Liver (tissue), 9 donors: ENCODE measurements around the gene ST6GALNAC3. TPM values are rescaled to one million over a fixed set of nuclear protein-coding genes. Genes with fewer than 3 reads are reported as not detected.

ENCODE experiments used
- DNase-seq: peaks from one replicate; pipeline ENCODE4 v3.0.0-alpha.2; 2017; ENCODE audit warnings: low spot score
- H3K27ac ChIP-seq, 2 donors: one replicate each; pipeline ENCODE4 v1.7.0; 2013; ENCODE audit warnings: inconsistent platforms in 2 of 2, low read length in 2 of 2, control low read depth in 1 of 2, low read depth in 1 of 2, mild to moderate bottlenecking in 1 of 2
- H3K27me3 ChIP-seq, 4 donors: one replicate each; pipeline versions ENCODE4 v1.6.1 to v1.7.0; 2013; ENCODE audit warnings: low read length in 3 of 4, inconsistent platforms in 1 of 4, mild to moderate bottlenecking in 1 of 4, moderate library complexity in 1 of 4; ENCODE audit not compliant: control insufficient read depth in 4 of 4, insufficient read depth in 4 of 4
- H3K36me3 ChIP-seq, 4 donors: one replicate each; pipeline versions ENCODE4 v1.6.1 to v1.7.0; 2013; ENCODE audit warnings: low read length in 3 of 4, mild to moderate bottlenecking in 3 of 4, low read depth in 1 of 4, moderate library complexity in 1 of 4; ENCODE audit not compliant: control insufficient read depth in 4 of 4, insufficient read depth in 3 of 4
- H3K4me1 ChIP-seq, 4 donors: one replicate each; pipeline versions ENCODE4 v1.6.1 to v1.7.0; 2013; ENCODE audit warnings: low read length in 3 of 4, mild to moderate bottlenecking in 3 of 4, moderate library complexity in 1 of 4; ENCODE audit not compliant: control insufficient read depth in 4 of 4, insufficient read depth in 4 of 4
- H3K4me3 ChIP-seq, 3 donors: one replicate each; pipeline versions ENCODE4 v1.6.1 to v1.7.0; 2013; ENCODE audit warnings: low read length in 3 of 3, control low read depth in 1 of 3, low read depth in 1 of 3, mild to moderate bottlenecking in 1 of 3
- H3K9ac ChIP-seq, 2 donors: one replicate each; pipeline ENCODE4 v1.7.0; 2013; ENCODE audit warnings: low read length in 2 of 2, mild to moderate bottlenecking in 2 of 2, moderate library complexity in 2 of 2, control low read depth in 1 of 2, low read depth in 1 of 2
- H3K9me3 ChIP-seq, 4 donors: one replicate each; pipeline versions ENCODE4 v1.6.1 to v1.7.0; 2013; ENCODE audit warnings: low read length in 3 of 4; ENCODE audit not compliant: control insufficient read depth in 4 of 4
- ATF3 ChIP-seq: IDR thresholded peaks from 2 replicates; pipeline ENCODE4 v1.6.1; 2016; ENCODE audit warnings: antibody characterized with exemption
- CTCF ChIP-seq: fragments of 150-350 bp; IDR thresholded peaks from 2 replicates; pipeline ENCODE4 v1.5.1; 2017; ENCODE audit warnings: improper control_type of control experiment, low read depth, low read length; ENCODE audit not compliant: missing input control
- EGR1 ChIP-seq, 2 donors: IDR thresholded peaks; 2 replicates each; pipeline ENCODE4 v1.6.1; 2016 to 2018; ENCODE audit warnings: antibody characterized with exemption in 2 of 2, low read depth in 2 of 2
- FOXA1 ChIP-seq: IDR thresholded peaks from 2 replicates; pipeline ENCODE4 v1.6.1; 2016; ENCODE audit warnings: antibody characterized with exemption
- FOXA2 ChIP-seq: IDR thresholded peaks from 2 replicates; pipeline ENCODE4 v1.6.1; 2016; ENCODE audit warnings: antibody characterized with exemption
- GABPA ChIP-seq, 2 donors: IDR thresholded peaks in 1 of 2; conservative IDR thresholded peaks in 1 of 2; 2 replicates each; pipeline ENCODE4 v1.6.1; 2016; ENCODE audit warnings: antibody characterized with exemption in 2 of 2, mild to moderate bottlenecking in 1 of 2, moderate library complexity in 1 of 2
- HNF4A ChIP-seq, 2 donors: conservative IDR thresholded peaks; 2 replicates each; pipeline ENCODE4 v1.6.1; 2016; ENCODE audit warnings: antibody characterized with exemption in 2 of 2, mild to moderate bottlenecking in 2 of 2
- HNF4G ChIP-seq: IDR thresholded peaks from 2 replicates; pipeline ENCODE4 v1.6.1; 2016; ENCODE audit warnings: antibody characterized with exemption
- JUND ChIP-seq, 2 donors: IDR thresholded peaks; 2 replicates each; pipeline ENCODE4 v1.6.1; 2016; ENCODE audit warnings: antibody characterized with exemption in 2 of 2
- NR2F2 ChIP-seq: IDR thresholded peaks from 2 replicates; pipeline ENCODE4 v1.6.1; 2016; ENCODE audit warnings: antibody characterized with exemption
- RAD21 ChIP-seq, 2 donors: IDR thresholded peaks; 2 replicates each; pipeline ENCODE4 v1.6.1; 2016; ENCODE audit warnings: antibody characterized with exemption in 2 of 2, mild to moderate bottlenecking in 2 of 2
- REST ChIP-seq: IDR thresholded peaks from 2 replicates; pipeline ENCODE4 v1.6.1; 2016; ENCODE audit warnings: antibody characterized with exemption, mild to moderate bottlenecking
- RXRA ChIP-seq, 2 donors: IDR thresholded peaks; 2 replicates each; pipeline ENCODE4 v1.6.1; 2017 to 2018; ENCODE audit warnings: antibody characterized with exemption in 2 of 2, mild to moderate bottlenecking in 1 of 2
- SP1 ChIP-seq: IDR thresholded peaks from 2 replicates; pipeline ENCODE4 v1.6.1; 2018; ENCODE audit warnings: antibody characterized with exemption, mild to moderate bottlenecking
- TAF1 ChIP-seq: conservative IDR thresholded peaks from 2 replicates; pipeline ENCODE4 v1.6.1; 2016; ENCODE audit warnings: antibody characterized with exemption, mild to moderate bottlenecking
- YY1 ChIP-seq: IDR thresholded peaks from 2 replicates; pipeline ENCODE4 v1.6.1; 2016; ENCODE audit warnings: antibody characterized with exemption, mild to moderate bottlenecking
- polyA plus RNA-seq, 2 donors: library from polyadenylated mRNA; stranded (reverse) in 1 of 2; unstranded in 1 of 2; fragments of 200-250 nt in 1 of 2; fragments of >200 nt in 1 of 2; fragmentation: Nextera tagmentation in 1 of 2; extraction: Ambion mirVana in 1 of 2; gene quantifications; one replicate each; pipeline versions ENCODE4 v1.2.1 to v1.2.3, GENCODE V29; 2013 to 2015
- total RNA-seq, 2 donors: library from RNA; depleted of rRNA; stranded (reverse); fragments of >200 nt; gene quantifications; one replicate each; pipeline ENCODE4 v1.2.3, GENCODE V29; 2014
- TF ChIP-seq, protein P1 (sequence below): IDR thresholded peaks from 2 replicates; pipeline ENCODE4 v1.6.1; 2016; ENCODE audit warnings: antibody characterized with exemption
- TF ChIP-seq, protein P2 (sequence below): IDR thresholded peaks from 2 replicates; pipeline ENCODE4 v1.6.1; 2016; ENCODE audit warnings: antibody characterized with exemption
- donor health status: healthy.
- donor health status: healthy.
- donor health status: healthy.
- donor health status: healthy.
- donor health status: healthy.

ST6GALNAC3 gene
- total and polyA plus RNA-seq, 4 donors: 1.2 to 5.0 (median 3.2) TPM

DNA sequence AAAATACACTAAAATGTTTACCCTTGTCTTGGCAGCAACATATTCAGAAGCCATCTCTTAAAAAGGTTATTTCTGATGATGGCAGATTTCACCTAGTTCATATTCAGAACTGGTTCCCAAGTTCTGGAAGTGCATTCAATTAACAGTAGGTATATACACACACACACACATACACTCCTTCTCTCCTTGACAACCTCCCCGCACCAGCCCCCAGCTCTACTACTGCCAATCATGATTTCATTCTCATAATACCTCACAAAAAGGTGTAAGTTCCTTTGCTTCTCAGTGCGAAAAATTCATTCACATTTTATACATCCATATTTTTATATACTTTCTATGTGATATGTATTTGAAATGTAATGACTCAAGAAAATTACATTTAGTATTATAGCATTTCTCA lies 564.6 kb downstream of the ST6GALNAC3 start (continued):
- no peak for TF ChIP-seq ATF3
- no peak for TF ChIP-seq CTCF
- TF ChIP-seq FOXA2: no peak
- no peak for TF ChIP-seq GABPA (IDR thresholded peaks at IDR 0.05 in 1 of 2, conservative IDR thresholded peaks at IDR 0.05 in 1 of 2)
- TF ChIP-seq EGR1 (IDR thresholded peaks at IDR 0.05; ENCODE audit: low read depth in 2 of 2): no peak
- no peak for TF ChIP-seq RAD21 (IDR thresholded peaks at IDR 0.05)
- TF ChIP-seq TAF1: no peak

- H3K36me3 ChIP-seq: no peaks in the 10 kb centered on the region
- H3K27me3 ChIP-seq: no peaks in the 10 kb centered on the region
- no peak for DNase-seq
- H3K4me3 ChIP-seq: no peak overlapping the region
- H3K9ac ChIP-seq: no peak overlapping the region
- no peaks in the 10 kb centered on the region for H3K9me3 ChIP-seq
- no peaks in the 10 kb centered on the region for H3K4me1 ChIP-seq
- H3K27ac ChIP-seq: no peak overlapping the region
- no peak for TF ChIP-seq EGR1 (IDR thresholded peaks at IDR 0.05; ENCODE audit: low read depth in 2 of 2)
- TF ChIP-seq HNF4G: no peak
- no peak for TF ChIP-seq RAD21 (IDR thresholded peaks at IDR 0.05)
- TF ChIP-seq SP1: no peak
- no peak for TF ChIP-seq ATF3
- TF ChIP-seq FOXA2: no peak
- no peak for TF ChIP-seq RXRA (IDR thresholded peaks at IDR 0.05)
- TF ChIP-seq YY1: no peak
- no peak for TF ChIP-seq NR2F2
- no peak for TF ChIP-seq GABPA (IDR thresholded peaks at IDR 0.05 in 1 of 2, conservative IDR thresholded peaks at IDR 0.05 in 1 of 2)
- TF ChIP-seq REST: no peak
- no peak for TF ChIP-seq CTCF
- TF ChIP-seq HNF4A (conservative IDR thresholded peaks at IDR 0.05): no peak
- no peak for TF ChIP-seq JUND (IDR thresholded peaks at IDR 0.05)
- TF ChIP-seq TAF1: no peak
- TF ChIP-seq FOXA1: no peak
- TF ChIP-seq, protein P1, sequence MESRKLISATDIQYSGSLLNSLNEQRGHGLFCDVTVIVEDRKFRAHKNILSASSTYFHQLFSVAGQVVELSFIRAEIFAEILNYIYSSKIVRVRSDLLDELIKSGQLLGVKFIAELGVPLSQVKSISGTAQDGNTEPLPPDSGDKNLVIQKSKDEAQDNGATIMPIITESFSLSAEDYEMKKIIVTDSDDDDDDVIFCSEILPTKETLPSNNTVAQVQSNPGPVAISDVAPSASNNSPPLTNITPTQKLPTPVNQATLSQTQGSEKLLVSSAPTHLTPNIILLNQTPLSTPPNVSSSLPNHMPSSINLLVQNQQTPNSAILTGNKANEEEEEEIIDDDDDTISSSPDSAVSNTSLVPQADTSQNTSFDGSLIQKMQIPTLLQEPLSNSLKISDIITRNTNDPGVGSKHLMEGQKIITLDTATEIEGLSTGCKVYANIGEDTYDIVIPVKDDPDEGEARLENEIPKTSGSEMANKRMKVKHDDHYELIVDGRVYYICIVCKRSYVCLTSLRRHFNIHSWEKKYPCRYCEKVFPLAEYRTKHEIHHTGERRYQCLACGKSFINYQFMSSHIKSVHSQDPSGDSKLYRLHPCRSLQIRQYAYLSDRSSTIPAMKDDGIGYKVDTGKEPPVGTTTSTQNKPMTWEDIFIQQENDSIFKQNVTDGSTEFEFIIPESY: no peak
- TF ChIP-seq, protein P2, sequence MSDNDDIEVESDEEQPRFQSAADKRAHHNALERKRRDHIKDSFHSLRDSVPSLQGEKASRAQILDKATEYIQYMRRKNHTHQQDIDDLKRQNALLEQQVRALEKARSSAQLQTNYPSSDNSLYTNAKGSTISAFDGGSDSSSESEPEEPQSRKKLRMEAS: no peak
Measured at GRCh38 chr1:76640092-76640491, 565.5 kb downstream of the ST6GALNAC3 start.
